ENCODE measurements around the gene OR2T35.
A peak's percentile ranks its signal among the peaks of the same experiment; 100 is the strongest.

OR2T35 gene

GRCh38 chr1:248625166-248625565 lies 19.9 kb downstream of the OR2T35 start:
- Histone ChIP-seq H3K4me2 (ENCODE audit: low read length) (no peak overlapping the region), H3K79me2 (no peaks in the 10 kb centered on the region), H3K4me1 (no peaks in the 10 kb centered on the region), H3K27me3 (ENCODE audit: control insufficient read depth, insufficient read depth, low read length) (no peaks in the 10 kb centered on the region), H3K36me3 (ENCODE audit: control insufficient read depth, insufficient read depth, low read length) (no peaks in the 10 kb centered on the region), H2AFZ (no peak overlapping the region), H3K4me3 (ENCODE audit: low read depth, low read length) (no peak overlapping the region), H3K27ac (no peak overlapping the region), H3K9me3 (ENCODE audit: control insufficient read depth, low read length) (no peaks in the 10 kb centered on the region), H3K9ac (no peak overlapping the region)
- no peak for TF ChIP-seq CTCF (IDR thresholded peaks at IDR 0.05)

DNA sequence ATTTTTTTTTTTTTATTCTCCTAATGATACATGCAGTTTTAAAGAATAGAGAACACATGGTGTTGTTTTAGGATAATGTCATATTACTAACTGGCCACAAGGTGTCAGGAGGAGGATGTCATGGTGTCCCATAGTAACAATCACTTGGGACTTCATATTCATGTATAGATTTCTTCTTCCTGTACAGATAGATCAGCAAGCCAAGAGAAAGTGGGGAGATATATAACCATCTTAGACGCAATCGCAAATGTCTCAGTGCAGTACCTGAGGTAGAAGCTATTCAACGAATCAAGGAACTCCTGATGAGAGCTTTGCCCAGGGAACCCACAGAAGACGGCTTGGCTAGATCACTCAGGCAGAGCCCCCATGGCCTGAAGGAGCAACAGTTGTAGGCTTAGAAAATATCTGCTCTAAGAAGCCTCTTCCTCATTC lies 22.5 kb downstream of the OR2T35 start:
- Histone ChIP-seq H3K79me2 (no peaks in the 10 kb centered on the region), H3K9me3 (ENCODE audit: control insufficient read depth, low read length) (no peaks in the 10 kb centered on the region), H2AFZ (no peak overlapping the region), H3K4me2 (ENCODE audit: low read length) (no peak overlapping the region), H3K4me3 (ENCODE audit: low read depth, low read length) (no peak overlapping the region), H3K9ac (no peak overlapping the region), H3K27ac (no peak overlapping the region), H3K4me1 (no peaks in the 10 kb centered on the region), H3K36me3 (ENCODE audit: control insufficient read depth, insufficient read depth, low read length) (no peaks in the 10 kb centered on the region), H3K27me3 (ENCODE audit: control insufficient read depth, insufficient read depth, low read length) (no peaks in the 10 kb centered on the region)
- peak; percentile 33 for TF ChIP-seq CTCF (IDR thresholded peaks at IDR 0.05)

GRCh38 chr1:248621770-248622169 lies 23.3 kb downstream of the OR2T35 start:
- Histone ChIP-seq H3K27ac (no peak overlapping the region), H3K36me3 (ENCODE audit: control insufficient read depth, insufficient read depth, low read length) (no peaks in the 10 kb centered on the region), H2AFZ (no peak overlapping the region), H3K79me2 (no peaks in the 10 kb centered on the region), H3K4me1 (no peaks in the 10 kb centered on the region), H3K27me3 (ENCODE audit: control insufficient read depth, insufficient read depth, low read length) (no peaks in the 10 kb centered on the region), H3K9ac (no peak overlapping the region), H3K4me2 (ENCODE audit: low read length) (no peak overlapping the region), H3K9me3 (ENCODE audit: control insufficient read depth, low read length) (no peaks in the 10 kb centered on the region), H3K4me3 (ENCODE audit: low read depth, low read length) (no peak overlapping the region)
- no peak for TF ChIP-seq CTCF (IDR thresholded peaks at IDR 0.05)

- Histone ChIP-seq H3K9ac (no peak overlapping the region), H3K4me2 (ENCODE audit: low read length) (no peak overlapping the region), H3K4me1 (no peaks in the 10 kb centered on the region), H3K36me3 (ENCODE audit: control insufficient read depth, insufficient read depth, low read length) (no peaks in the 10 kb centered on the region), H3K9me3 (ENCODE audit: control insufficient read depth, low read length) (no peaks in the 10 kb centered on the region), H3K4me3 (ENCODE audit: low read depth, low read length) (no peak overlapping the region), H3K27ac (no peak overlapping the region), H3K27me3 (ENCODE audit: control insufficient read depth, insufficient read depth, low read length) (no peaks in the 10 kb centered on the region), H2AFZ (no peak overlapping the region), H3K79me2 (no peaks in the 10 kb centered on the region)
- TF ChIP-seq CTCF (IDR thresholded peaks at IDR 0.05), result peak; percentile 44
Measured at GRCh38 chr1:248618878-248619277, 26.2 kb downstream of the OR2T35 start.

- no peaks in the 10 kb centered on the region for H3K36me3 ChIP-seq (ENCODE audit: control insufficient read depth, insufficient read depth, low read length)
- no peaks in the 10 kb centered on the region for H3K27me3 ChIP-seq (ENCODE audit: control insufficient read depth, insufficient read depth, low read length)
- H3K4me1 ChIP-seq, result no peaks in the 10 kb centered on the region
- H3K79me2 ChIP-seq, result no peaks in the 10 kb centered on the region
- H3K9ac ChIP-seq, result no peak overlapping the region
- H3K4me2 ChIP-seq (ENCODE audit: low read length), result no peak overlapping the region
- no peak overlapping the region for H3K27ac ChIP-seq
- H3K4me3 ChIP-seq (ENCODE audit: low read depth, low read length), result no peak overlapping the region
- H2AFZ ChIP-seq, result no peak overlapping the region
- no peaks in the 10 kb centered on the region for H3K9me3 ChIP-seq (ENCODE audit: control insufficient read depth, low read length)
- no peak for TF ChIP-seq CTCF (IDR thresholded peaks at IDR 0.05)
Measured at GRCh38 chr1:248618119-248618518, 27.0 kb downstream of the OR2T35 start.

Data from parathyroid adenoma (tissue), 2 donors.